GM18520 (cell line): Measurements from ENCODE around the gene SRSF10.
A peak's percentile ranks its signal among the peaks of the same experiment; 100 is the strongest.
"Not testable (repeated sequence)": the region's sequence is repeated elsewhere in the genome, so short reads cannot be mapped to it uniquely, and the experiment has no call there.

Experiments
- ATAC-seq: cut with Tn5 transposase; IDR thresholded peaks from one replicate; pipeline ENCODE4 v1.9.1; 2021; ENCODE audit not compliant: unreplicated experiment

Gene SRSF10

GRCh38 chr1:23959461-23960290 lies 20.5 kb downstream of the SRSF10 start, which contains the start of gene PNRC2:
Gene PNRC2 (plus strand): TSS chr1:23959828. CDS start chr1:23961458, 1,630 bp downstream.
- ATAC-seq: peak; percentile 59

- ATAC-seq: peak; percentile 37
Observed at GRCh38 chr1:23958810-23959460, 21.2 kb downstream of the SRSF10 start.

- not testable (repeated sequence) for ATAC-seq
Observed at GRCh38 chr1:23958040-23958809, 21.9 kb downstream of the SRSF10 start.

- ATAC-seq: no peak
Observed at GRCh38 chr1:23957096-23957495, 23.0 kb downstream of the SRSF10 start.

GRCh38 chr1:23953020-23953419 lies 27.1 kb downstream of the SRSF10 start:
- ATAC-seq: no peak

GRCh38 chr1:23947366-23947765 lies 32.8 kb downstream of the SRSF10 start:
- no peak for ATAC-seq

GRCh38 chr1:23936481-23937176 lies 43.5 kb downstream of the SRSF10 start:
- no peak for ATAC-seq

- ATAC-seq: no peak
Observed at GRCh38 chr1:23931491-23931880, 48.6 kb downstream of the SRSF10 start.

GRCh38 chr1:23930861-23931490 lies 49.2 kb downstream of the SRSF10 start:
- ATAC-seq: no peak

GRCh38 chr1:23930270-23930669 lies 49.9 kb downstream of the SRSF10 start:
- no peak for ATAC-seq

- ATAC-seq: no peak
Observed at GRCh38 chr1:23928789-23929188, 51.3 kb downstream of the SRSF10 start.

GRCh38 chr1:23927097-23927496 lies 53.0 kb downstream of the SRSF10 start:
- ATAC-seq: no peak

GRCh38 chr1:23925279-23925678 lies 54.8 kb downstream of the SRSF10 start:
- no peak for ATAC-seq

GRCh38 chr1:23924601-23925000 lies 55.5 kb downstream of the SRSF10 start:
- ATAC-seq: no peak

GRCh38 chr1:23923592-23924499 lies 56.3 kb downstream of the SRSF10 start:
- no peak for ATAC-seq

GRCh38 chr1:23922321-23922943 lies 57.7 kb downstream of the SRSF10 start:
- ATAC-seq: no peak

GRCh38 chr1:23916209-23917131 lies 63.7 kb downstream of the SRSF10 start:
- ATAC-seq: no peak

GRCh38 chr1:23915466-23915865 lies 64.7 kb downstream of the SRSF10 start:
- no peak for ATAC-seq
